HepG2 (cell line): ENCODE measurements around the gene CBLB. TPM values are rescaled to one million over a fixed set of nuclear protein-coding genes. Genes with fewer than 3 reads are reported as not detected.

Experiments used
- BHLHE40 ChIP-seq: IDR thresholded peaks from 2 replicates; pipeline ENCODE4 v1.6.1; 2011; ENCODE audit warnings: low read length, improper control_type of control experiment
- CREM ChIP-seq, 2 experiments: sonication (generic) in 1 of 2; formaldehyde crosslinking in 1 of 2; IDR thresholded peaks; 2 replicates each; pipeline versions ENCODE4 v1.4.0 to v1.6.1; 2016 to 2020; ENCODE audit warnings: antibody characterized with exemption in 1 of 2, mild to moderate bottlenecking in 1 of 2, missing genetic modification reagents in 1 of 2
- DNMT1 ChIP-seq: sonication (generic); formaldehyde crosslinking; IDR thresholded peaks from 2 replicates; pipeline ENCODE4 v1.5.1; 2020; ENCODE audit warnings: mild to moderate bottlenecking, missing genetic modification reagents
- KDM3A ChIP-seq: IDR thresholded peaks from 2 replicates; pipeline ENCODE4 v1.6.1; 2018; ENCODE audit warnings: low read depth, missing compliant biosample characterization
- KDM4B ChIP-seq: sonication (generic); formaldehyde crosslinking; IDR thresholded peaks from 2 replicates; pipeline ENCODE4 v1.4.0; 2020; ENCODE audit warnings: missing genetic modification reagents
- MBD4 ChIP-seq: IDR thresholded peaks from 2 replicates; pipeline ENCODE4 v1.6.1; 2012; ENCODE audit warnings: low read length, inconsistent platforms, borderline replicate concordance
- NFE2L2 ChIP-seq: fragments of 150-350 bp; IDR thresholded peaks from 2 replicates; pipeline ENCODE4 v1.6.1; 2014; ENCODE audit warnings: low read length
- ZNF350 ChIP-seq: sonication (generic); formaldehyde crosslinking; IDR thresholded peaks from 2 replicates; pipeline ENCODE4 v1.4.0; 2020; ENCODE audit warnings: mild to moderate bottlenecking, low read depth, missing genetic modification reagents, borderline replicate concordance
- polyA plus RNA-seq, 8 experiments: library from polyadenylated mRNA; depleted of rRNA in 3 of 8; stranded (reverse) in 7 of 8; unstranded in 1 of 8; fragments of >200 nt; fragmentation: Illumina TruSeq in 4 of 8; extraction: Trizol in 4 of 8; gene quantifications; 2 replicates each; pipeline versions ENCODE4 v1.2.1 to v1.2.3, GENCODE V29; 2011 to 2016; ENCODE audit warnings: low read depth in 4 of 8, missing spikeins in 1 of 8, mixed read lengths in 1 of 8; ENCODE audit not compliant: insufficient read depth in 1 of 8
- total RNA-seq, 5 experiments: library from RNA; depleted of rRNA; stranded (reverse); fragments of >200 nt; fragmentation: Illumina TruSeq; extraction: Trizol; gene quantifications; 2 replicates each; pipeline ENCODE4 v1.2.3, GENCODE V29; 2016; ENCODE audit warnings: low read depth in 1 of 5
- TF ChIP-seq, protein P1 (sequence below): sonication (generic); formaldehyde crosslinking; IDR thresholded peaks from 2 replicates; pipeline ENCODE4 v1.4.0; 2020; ENCODE audit warnings: mild to moderate bottlenecking, low read depth, missing genetic modification reagents
- TF ChIP-seq, protein P2 (sequence below): sonication (generic); formaldehyde crosslinking; IDR thresholded peaks from 2 replicates; pipeline ENCODE4 v1.4.0; 2020; ENCODE audit warnings: missing genetic modification reagents
- TF ChIP-seq, protein P3 (sequence below): sonication (generic); formaldehyde crosslinking; IDR thresholded peaks from 2 replicates; pipeline ENCODE4; 2020; ENCODE audit warnings: missing genetic modification reagents, mild to moderate bottlenecking, borderline replicate concordance
- TF ChIP-seq, protein P4 (sequence below): sonication (generic); formaldehyde crosslinking; IDR thresholded peaks from 2 replicates; pipeline ENCODE4 v1.4.0; 2020; ENCODE audit warnings: missing genetic modification reagents, borderline replicate concordance

Gene CBLB
- total and polyA plus RNA-seq, 2 of the 13 experiments (the other 11 are each of a cell fraction or from before 2014, with no cell fraction given): 9.8 to 16.4 TPM

DNA sequence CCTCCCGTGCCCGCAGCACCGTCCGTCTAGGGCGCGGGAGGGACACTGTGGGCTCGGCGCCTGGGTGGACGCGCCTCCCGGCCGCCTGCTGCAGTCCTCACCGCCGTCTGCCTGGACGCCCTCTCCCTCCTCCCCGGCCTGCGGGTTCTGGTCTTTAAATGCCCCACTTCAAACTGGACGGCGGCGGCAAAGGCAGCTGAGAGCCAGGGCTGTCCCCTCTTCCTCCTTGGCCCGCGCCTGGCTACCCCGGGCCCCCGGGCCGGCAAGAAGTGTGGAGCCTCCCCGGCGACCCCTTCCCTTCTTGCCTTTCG is 426 bp downstream of the CBLB start (continued):
- TF ChIP-seq, protein P1, sequence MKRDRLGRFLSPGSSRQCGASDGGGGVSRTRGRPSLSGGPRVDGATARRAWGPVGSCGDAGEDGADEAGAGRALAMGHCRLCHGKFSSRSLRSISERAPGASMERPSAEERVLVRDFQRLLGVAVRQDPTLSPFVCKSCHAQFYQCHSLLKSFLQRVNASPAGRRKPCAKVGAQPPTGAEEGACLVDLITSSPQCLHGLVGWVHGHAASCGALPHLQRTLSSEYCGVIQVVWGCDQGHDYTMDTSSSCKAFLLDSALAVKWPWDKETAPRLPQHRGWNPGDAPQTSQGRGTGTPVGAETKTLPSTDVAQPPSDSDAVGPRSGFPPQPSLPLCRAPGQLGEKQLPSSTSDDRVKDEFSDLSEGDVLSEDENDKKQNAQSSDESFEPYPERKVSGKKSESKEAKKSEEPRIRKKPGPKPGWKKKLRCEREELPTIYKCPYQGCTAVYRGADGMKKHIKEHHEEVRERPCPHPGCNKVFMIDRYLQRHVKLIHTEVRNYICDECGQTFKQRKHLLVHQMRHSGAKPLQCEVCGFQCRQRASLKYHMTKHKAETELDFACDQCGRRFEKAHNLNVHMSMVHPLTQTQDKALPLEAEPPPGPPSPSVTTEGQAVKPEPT (CRISPR knock-in tag): no peak
- TF ChIP-seq, protein P2, sequence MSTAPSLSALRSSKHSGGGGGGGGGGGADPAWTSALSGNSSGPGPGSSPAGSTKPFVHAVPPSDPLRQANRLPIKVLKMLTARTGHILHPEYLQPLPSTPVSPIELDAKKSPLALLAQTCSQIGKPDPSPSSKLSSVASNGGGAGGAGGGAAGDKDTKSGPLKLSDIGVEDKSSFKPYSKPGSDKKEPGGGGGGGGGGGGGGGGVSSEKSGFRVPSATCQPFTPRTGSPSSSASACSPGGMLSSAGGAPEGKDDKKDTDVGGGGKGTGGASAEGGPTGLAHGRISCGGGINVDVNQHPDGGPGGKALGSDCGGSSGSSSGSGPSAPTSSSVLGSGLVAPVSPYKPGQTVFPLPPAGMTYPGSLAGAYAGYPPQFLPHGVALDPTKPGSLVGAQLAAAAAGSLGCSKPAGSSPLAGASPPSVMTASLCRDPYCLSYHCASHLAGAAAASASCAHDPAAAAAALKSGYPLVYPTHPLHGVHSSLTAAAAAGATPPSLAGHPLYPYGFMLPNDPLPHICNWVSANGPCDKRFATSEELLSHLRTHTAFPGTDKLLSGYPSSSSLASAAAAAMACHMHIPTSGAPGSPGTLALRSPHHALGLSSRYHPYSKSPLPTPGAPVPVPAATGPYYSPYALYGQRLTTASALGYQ (CRISPR knock-in tag): no peak
- TF ChIP-seq KDM4B (no peak), NFE2L2 (no peak), KDM3A (CRISPR knock-in tag) (no peak), DNMT1 (no peak), MBD4 (no peak), CREM (IDR thresholded peaks at IDR 0.05) (no peak), CREM (CRISPR knock-in tag; IDR thresholded peaks at IDR 0.05) (no peak), ZNF350 (CRISPR knock-in tag) (no peak), BHLHE40 (no peak)
- TF ChIP-seq, protein P3, sequence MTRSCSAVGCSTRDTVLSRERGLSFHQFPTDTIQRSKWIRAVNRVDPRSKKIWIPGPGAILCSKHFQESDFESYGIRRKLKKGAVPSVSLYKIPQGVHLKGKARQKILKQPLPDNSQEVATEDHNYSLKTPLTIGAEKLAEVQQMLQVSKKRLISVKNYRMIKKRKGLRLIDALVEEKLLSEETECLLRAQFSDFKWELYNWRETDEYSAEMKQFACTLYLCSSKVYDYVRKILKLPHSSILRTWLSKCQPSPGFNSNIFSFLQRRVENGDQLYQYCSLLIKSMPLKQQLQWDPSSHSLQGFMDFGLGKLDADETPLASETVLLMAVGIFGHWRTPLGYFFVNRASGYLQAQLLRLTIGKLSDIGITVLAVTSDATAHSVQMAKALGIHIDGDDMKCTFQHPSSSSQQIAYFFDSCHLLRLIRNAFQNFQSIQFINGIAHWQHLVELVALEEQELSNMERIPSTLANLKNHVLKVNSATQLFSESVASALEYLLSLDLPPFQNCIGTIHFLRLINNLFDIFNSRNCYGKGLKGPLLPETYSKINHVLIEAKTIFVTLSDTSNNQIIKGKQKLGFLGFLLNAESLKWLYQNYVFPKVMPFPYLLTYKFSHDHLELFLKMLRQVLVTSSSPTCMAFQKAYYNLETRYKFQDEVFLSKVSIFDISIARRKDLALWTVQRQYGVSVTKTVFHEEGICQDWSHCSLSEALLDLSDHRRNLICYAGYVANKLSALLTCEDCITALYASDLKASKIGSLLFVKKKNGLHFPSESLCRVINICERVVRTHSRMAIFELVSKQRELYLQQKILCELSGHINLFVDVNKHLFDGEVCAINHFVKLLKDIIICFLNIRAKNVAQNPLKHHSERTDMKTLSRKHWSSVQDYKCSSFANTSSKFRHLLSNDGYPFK (CRISPR knock-in tag): no peak
- TF ChIP-seq, protein P4, sequence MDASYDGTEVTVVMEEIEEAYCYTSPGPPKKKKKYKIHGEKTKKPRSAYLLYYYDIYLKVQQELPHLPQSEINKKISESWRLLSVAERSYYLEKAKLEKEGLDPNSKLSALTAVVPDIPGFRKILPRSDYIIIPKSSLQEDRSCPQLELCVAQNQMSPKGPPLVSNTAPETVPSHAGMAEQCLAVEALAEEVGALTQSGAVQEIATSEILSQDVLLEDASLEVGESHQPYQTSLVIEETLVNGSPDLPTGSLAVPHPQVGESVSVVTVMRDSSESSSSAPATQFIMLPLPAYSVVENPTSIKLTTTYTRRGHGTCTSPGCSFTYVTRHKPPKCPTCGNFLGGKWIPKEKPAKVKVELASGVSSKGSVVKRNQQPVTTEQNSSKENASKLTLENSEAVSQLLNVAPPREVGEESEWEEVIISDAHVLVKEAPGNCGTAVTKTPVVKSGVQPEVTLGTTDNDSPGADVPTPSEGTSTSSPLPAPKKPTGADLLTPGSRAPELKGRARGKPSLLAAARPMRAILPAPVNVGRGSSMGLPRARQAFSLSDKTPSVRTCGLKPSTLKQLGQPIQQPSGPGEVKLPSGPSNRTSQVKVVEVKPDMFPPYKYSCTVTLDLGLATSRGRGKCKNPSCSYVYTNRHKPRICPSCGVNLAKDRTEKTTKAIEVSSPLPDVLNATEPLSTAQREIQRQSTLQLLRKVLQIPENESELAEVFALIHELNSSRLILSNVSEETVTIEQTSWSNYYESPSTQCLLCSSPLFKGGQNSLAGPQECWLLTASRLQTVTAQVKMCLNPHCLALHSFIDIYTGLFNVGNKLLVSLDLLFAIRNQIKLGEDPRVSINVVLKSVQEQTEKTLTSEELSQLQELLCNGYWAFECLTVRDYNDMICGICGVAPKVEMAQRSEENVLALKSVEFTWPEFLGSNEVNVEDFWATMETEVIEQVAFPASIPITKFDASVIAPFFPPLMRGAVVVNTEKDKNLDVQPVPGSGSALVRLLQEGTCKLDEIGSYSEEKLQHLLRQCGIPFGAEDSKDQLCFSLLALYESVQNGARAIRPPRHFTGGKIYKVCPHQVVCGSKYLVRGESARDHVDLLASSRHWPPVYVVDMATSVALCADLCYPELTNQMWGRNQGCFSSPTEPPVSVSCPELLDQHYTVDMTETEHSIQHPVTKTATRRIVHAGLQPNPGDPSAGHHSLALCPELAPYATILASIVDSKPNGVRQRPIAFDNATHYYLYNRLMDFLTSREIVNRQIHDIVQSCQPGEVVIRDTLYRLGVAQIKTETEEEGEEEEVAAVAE: no peak
